T-helper 2 cell (primary cell): ENCODE results near the gene CACNG7.
"Not testable (repeated sequence)": the region's sequence is repeated elsewhere in the genome, so short reads cannot be mapped to it uniquely, and the experiment has no call there.

Source experiments
- DNase-seq, 5 experiments: peaks; one replicate each; pipeline versions ENCODE4 v3.0.0 to v3.0.0-alpha.2; 2012 to 2022
- total RNA-seq, 2 donors: gene quantifications; one replicate each; lab custom pipeline; 2026; lab: John Stamatoyannopoulos, UW

The CACNG7 gene
- total RNA-seq, result 0 to 0.07 reads per million in 2 donors

- DNase-seq, result no peak
Observed at GRCh38 chr19:53908935-53909415, at the start of gene CACNG7. Gene CACNG7 (plus strand): TSS chr19:53909278. CDS start chr19:53912832, 3,554 bp downstream.

DNA sequence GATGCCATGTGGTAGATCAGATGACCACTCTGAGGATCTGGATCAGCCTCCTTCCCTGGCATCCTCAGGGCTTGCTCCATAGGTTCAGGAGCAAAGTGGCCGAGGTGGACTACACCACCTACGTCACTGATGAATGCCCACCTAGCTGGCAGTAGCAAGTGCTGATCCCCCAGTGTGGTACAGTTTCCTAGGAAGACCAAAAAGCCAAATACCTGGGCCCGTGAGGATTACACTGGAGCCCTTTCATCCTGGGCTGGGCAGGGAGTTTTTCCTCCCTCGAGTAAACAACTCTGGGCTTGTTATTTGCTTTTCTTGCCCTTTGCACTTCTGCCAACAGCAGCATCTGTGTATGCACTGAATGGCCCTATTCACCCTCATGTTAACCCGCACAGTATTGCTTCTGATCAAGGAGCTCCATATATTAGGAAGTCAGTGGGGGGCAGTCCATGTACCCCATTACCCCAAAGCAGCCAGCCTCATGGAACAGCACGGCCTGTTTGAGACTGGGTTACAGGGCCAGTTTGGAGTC, 44.7 kb upstream of the CACNG7 start:
- no peak for DNase-seq

DNA sequence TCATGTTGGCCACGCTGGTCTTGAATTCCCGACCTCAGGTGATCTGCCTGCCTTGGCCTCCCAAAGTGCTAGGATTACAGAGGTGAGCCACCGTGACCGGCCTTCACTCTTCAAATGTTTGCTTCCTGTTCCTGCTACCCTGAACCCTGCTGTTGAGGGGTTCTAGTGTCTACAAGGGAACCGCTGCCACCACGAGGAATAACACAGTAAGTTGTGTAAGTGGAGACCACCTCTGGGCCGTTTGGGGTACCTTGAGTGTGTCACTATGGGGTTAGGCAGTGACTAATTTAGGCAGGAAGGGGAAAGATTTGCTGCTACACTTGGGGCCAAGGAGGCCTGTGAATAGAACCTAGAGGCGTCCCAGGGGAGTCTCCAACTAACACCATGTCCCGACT, 43.6 kb upstream of the CACNG7 start:
- DNase-seq, result peak in 1 of 5 experiments; percentile 28

DNA sequence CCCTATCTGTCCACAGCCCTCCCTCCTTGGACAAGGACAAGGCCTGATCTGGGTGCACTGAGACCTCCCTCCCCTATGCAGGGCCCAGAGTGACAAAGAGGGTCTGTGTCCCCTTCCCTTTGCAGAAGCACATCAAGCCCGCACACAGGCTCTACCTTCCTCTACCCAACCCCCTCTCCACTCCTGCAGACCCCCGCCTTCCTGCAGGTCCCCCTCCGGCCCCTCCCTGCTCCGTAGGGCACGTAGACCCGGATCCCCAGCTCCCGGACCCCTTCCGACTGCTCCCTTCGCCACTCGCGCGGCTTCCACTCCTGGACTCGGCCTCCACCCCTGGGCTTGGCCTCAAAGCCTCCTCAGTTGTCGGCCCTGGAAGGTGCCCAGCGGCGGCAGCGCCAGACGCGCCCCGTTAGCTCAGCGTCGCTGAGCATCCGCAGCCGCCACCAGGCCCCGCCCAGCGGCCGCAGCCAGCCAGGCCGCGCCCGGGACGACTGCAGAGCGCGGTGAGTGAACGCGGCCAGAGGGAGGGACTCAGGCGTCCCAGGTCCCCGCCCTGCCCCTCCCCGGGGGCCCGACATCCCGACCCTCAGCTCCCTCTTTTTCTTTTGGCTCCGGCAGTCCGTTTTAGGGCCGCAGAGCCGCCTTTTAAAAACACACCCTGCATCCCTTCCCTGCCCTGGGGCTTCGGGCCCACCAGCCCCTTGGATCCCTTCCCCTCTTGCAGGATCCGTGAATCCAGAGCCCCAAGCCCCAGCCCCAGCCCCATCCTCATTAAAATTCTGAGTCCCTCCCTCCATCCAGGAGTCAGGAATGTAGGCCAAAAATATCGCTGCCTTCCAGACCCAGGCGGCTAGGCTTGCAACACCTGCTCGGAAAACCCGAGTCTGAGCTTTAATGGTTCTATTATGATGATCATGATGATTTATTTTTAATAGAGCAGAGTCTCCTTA, 42.9 kb upstream of the CACNG7 start:
- DNase-seq, result peak; percentile 35 to 76 (median 56)

- no peak for DNase-seq
Observed at GRCh38 chr19:53866865-53867224, 42.2 kb upstream of the CACNG7 start.

DNA sequence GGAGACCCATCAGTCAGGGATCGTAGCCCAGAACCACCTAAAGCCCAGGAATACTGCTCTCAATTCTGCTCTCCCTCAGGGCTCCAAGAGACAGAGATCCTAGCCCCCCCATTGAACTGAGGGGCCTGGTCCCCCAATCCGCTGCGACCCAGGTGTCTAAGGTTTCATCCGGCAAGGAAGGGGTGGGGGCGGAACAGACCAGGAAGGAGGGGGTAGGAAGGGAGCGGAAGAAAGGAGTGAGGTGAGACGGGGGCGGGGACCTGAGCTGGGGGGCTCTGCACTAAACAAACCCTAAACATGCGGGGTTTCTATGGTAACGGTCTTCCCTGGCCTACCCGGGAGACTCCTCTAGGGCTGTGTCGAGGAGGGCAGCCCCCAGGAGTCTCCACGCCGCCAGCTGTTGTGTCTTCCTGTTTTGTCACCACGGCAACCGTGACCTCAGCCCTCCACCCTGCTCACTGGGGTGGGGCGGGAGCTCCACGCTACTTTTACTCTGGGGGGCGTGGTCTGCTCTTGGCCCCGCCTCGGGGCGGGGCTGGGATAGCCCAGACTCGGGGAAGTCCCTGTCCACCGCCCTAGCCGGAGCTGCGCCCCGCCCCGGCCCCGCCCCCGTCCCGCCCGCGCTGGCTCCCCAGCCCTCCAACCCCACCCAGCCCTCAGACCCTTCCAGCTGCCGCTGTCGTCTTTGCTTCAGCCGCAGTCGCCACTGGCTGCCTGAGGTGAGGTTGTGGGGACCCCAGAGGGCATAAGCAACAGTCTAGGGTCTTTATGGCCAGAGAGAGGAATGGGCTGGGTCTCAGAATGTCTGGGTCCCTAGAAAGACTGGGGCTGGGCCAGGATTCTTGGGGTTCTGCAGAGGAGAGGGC, 41.6 kb upstream of the CACNG7 start, which contains the start of gene MYADM:
MYADM (plus strand) TSS at position 659 of the 866 bp plus-strand sequence. CDS start 5,647 bp downstream, outside the sequence.
- DNase-seq, result peak; percentile 98 to 100 (median 99)

- DNase-seq, result peak in 3 of 5 experiments; percentile 25 to 48 (median 46)
Observed at GRCh38 chr19:53868091-53868891, 40.8 kb upstream of the CACNG7 start.

- peak; percentile 60 to 94 (median 88) for DNase-seq
Observed at GRCh38 chr19:53868892-53869804, 39.9 kb upstream of the CACNG7 start.

- DNase-seq, result not testable (repeated sequence)
Observed at GRCh38 chr19:53869805-53870484, 39.1 kb upstream of the CACNG7 start.

- peak in 1 of 5 experiments; percentile 10 for DNase-seq
Observed at GRCh38 chr19:53870485-53870844, 38.6 kb upstream of the CACNG7 start.

GRCh38 chr19:53871454-53871853, 37.6 kb upstream of the CACNG7 start:
- peak in 1 of 5 experiments; percentile 12 for DNase-seq

GRCh38 chr19:53872762-53873161, 36.3 kb upstream of the CACNG7 start:
- DNase-seq, result peak in 1 of 5 experiments; percentile 16

DNA sequence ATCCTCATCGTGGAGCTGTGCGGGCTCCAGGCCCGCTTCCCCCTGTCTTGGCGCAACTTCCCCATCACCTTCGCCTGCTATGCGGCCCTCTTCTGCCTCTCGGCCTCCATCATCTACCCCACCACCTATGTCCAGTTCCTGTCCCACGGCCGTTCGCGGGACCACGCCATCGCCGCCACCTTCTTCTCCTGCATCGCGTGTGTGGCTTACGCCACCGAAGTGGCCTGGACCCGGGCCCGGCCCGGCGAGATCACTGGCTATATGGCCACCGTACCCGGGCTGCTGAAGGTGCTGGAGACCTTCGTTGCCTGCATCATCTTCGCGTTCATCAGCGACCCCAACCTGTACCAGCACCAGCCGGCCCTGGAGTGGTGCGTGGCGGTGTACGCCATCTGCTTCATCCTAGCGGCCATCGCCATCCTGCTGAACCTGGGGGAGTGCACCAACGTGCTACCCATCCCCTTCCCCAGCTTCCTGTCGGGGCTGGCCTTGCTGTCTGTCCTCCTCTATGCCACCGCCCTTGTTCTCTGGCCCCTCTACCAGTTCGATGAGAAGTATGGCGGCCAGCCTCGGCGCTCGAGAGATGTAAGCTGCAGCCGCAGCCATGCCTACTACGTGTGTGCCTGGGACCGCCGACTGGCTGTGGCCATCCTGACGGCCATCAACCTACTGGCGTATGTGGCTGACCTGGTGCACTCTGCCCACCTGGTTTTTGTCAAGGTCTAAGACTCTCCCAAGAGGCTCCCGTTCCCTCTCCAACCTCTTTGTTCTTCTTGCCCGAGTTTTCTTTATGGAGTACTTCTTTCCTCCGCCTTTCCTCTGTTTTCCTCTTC, 35.1 kb upstream of the CACNG7 start:
- DNase-seq, result peak in 2 of 5 experiments; percentile 23 to 26

- peak in 2 of 5 experiments; percentile 39 to 74 for DNase-seq
Observed at GRCh38 chr19:53874606-53874990, 34.5 kb upstream of the CACNG7 start.

- DNase-seq, result no peak
Observed at GRCh38 chr19:53875602-53876325, 33.3 kb upstream of the CACNG7 start.

GRCh38 chr19:53876651-53877224, 32.3 kb upstream of the CACNG7 start:
- no peak for DNase-seq

- peak in 3 of 5 experiments; percentile 28 to 65 (median 38) for DNase-seq
Observed at GRCh38 chr19:53877361-53877766, 31.7 kb upstream of the CACNG7 start.

GRCh38 chr19:53878776-53879139, 30.3 kb upstream of the CACNG7 start:
- DNase-seq, result peak in 1 of 5 experiments; percentile 6
